Measurements from ENCODE around the gene VPS13D.
"Not testable (repeated sequence)": the region's sequence is repeated elsewhere in the genome, so short reads cannot be mapped to it uniquely, and the experiment has no call there.

Gene VPS13D

GRCh38 chr1:12511516-12512468 lies 282.0 kb downstream of the VPS13D start:
- DNase-seq (ENCODE audit: low read depth, low spot score), result no peak

GRCh38 chr1:12513181-12513580 lies 283.4 kb downstream of the VPS13D start:
- no peak for DNase-seq (ENCODE audit: low read depth, low spot score)

GRCh38 chr1:12514590-12514989 lies 284.8 kb downstream of the VPS13D start:
- DNase-seq (ENCODE audit: low read depth, low spot score), result no peak

- DNase-seq (ENCODE audit: low read depth, low spot score), result no peak
Measured at GRCh38 chr1:12515234-12515633, 285.4 kb downstream of the VPS13D start.

GRCh38 chr1:12516741-12517140 lies 286.9 kb downstream of the VPS13D start:
- no peak for DNase-seq (ENCODE audit: low read depth, low spot score)

GRCh38 chr1:12518931-12519692 lies 289.3 kb downstream of the VPS13D start:
- no peak for DNase-seq (ENCODE audit: low read depth, low spot score)

- no peak for DNase-seq (ENCODE audit: low read depth, low spot score)
Measured at GRCh38 chr1:12519693-12520364, 290.0 kb downstream of the VPS13D start.

GRCh38 chr1:12521096-12521495 lies 291.3 kb downstream of the VPS13D start:
- DNase-seq (ENCODE audit: low read depth, low spot score), result no peak

- DNase-seq (ENCODE audit: low read depth, low spot score), result not testable (repeated sequence)
Measured at GRCh38 chr1:12522780-12523179, 292.9 kb downstream of the VPS13D start.

GRCh38 chr1:12524266-12524665 lies 294.4 kb downstream of the VPS13D start:
- no peak for DNase-seq (ENCODE audit: low read depth, low spot score)

- DNase-seq (ENCODE audit: low read depth, low spot score), result no peak
Measured at GRCh38 chr1:12525311-12526181, 295.7 kb downstream of the VPS13D start.

GRCh38 chr1:12527564-12527963 lies 297.7 kb downstream of the VPS13D start:
- DNase-seq (ENCODE audit: low read depth, low spot score), result no peak

GRCh38 chr1:12528021-12528852 lies 298.4 kb downstream of the VPS13D start:
- DNase-seq (ENCODE audit: low read depth, low spot score), result no peak

GRCh38 chr1:12529640-12530174 lies 299.9 kb downstream of the VPS13D start:
- no peak for DNase-seq (ENCODE audit: low read depth, low spot score)

GRCh38 chr1:12530462-12531178 lies 300.8 kb downstream of the VPS13D start:
- DNase-seq (ENCODE audit: low read depth, low spot score), result no peak

- DNase-seq (ENCODE audit: low read depth, low spot score), result no peak
Measured at GRCh38 chr1:12531179-12531499, 301.3 kb downstream of the VPS13D start.

- DNase-seq (ENCODE audit: low read depth, low spot score), result no peak
Measured at GRCh38 chr1:12532405-12533315, 302.8 kb downstream of the VPS13D start.

- no peak for DNase-seq (ENCODE audit: low read depth, low spot score)
Measured at GRCh38 chr1:12536023-12536639, 306.3 kb downstream of the VPS13D start.
